H1 (cell line): ENCODE data around the gene CCL25. TPM values are rescaled to one million over a fixed set of nuclear protein-coding genes. Genes with fewer than 3 reads are reported as not detected.

Source experiments
- CTCF ChIA-PET: fragments of 300-600 bp; sonication (Branson Sonifier 250); formaldehyde crosslinking; loops from one replicate; lab custom pipeline; 2021; ENCODE audit not compliant: partially characterized antibody; lab: Charles Lee
- POLR2A ChIA-PET: fragments of 300-600 bp; sonication (Branson Sonifier 250); formaldehyde crosslinking; loops from one replicate; lab custom pipeline; 2021; ENCODE audit warnings: inconsistent platforms; ENCODE audit not compliant: partially characterized antibody; lab: Charles Lee
- DNase-seq, 2 experiments: peaks; one replicate each; pipeline versions ENCODE4 v3.0.0 to v3.0.0-alpha.2; 2010 to 2022; ENCODE audit warnings: low spot score in 2 of 2, low read depth in 1 of 2, mixed read lengths in 1 of 2
- FAIRE-seq: peaks from 2 replicates; lab custom pipeline; 2011; peaks lifted over from hg19 to GRCh38; lab: Jason Lieb, UNC
- H2AFZ ChIP-seq: 2 replicates; pipeline ENCODE4 v1.8.1; 2012; ENCODE audit warnings: low read length, inconsistent platforms
- H2AK5ac ChIP-seq: 2 replicates; pipeline ENCODE4 v1.6.1; 2013; ENCODE audit warnings: low read depth, low read length
- H2BK120ac ChIP-seq: replicated peaks from 2 replicates; pipeline ENCODE3; 2013; ENCODE audit warnings: low read depth, low read length, inconsistent platforms
- H2BK12ac ChIP-seq: 2 replicates; pipeline ENCODE4 v1.6.1; 2013; ENCODE audit warnings: low read depth, low read length
- H2BK15ac ChIP-seq: 2 replicates; pipeline ENCODE4 v1.6.1; 2013; ENCODE audit warnings: low read length
- H2BK20ac ChIP-seq: 2 replicates; pipeline ENCODE4 v1.6.1; 2013; ENCODE audit warnings: low read length
- H2BK5ac ChIP-seq: 2 replicates; pipeline ENCODE4 v1.6.1; 2013; ENCODE audit warnings: low read depth, low read length
- H3K14ac ChIP-seq: 2 replicates; pipeline ENCODE4 v1.6.1; 2013; ENCODE audit warnings: inconsistent platforms; ENCODE audit not compliant: insufficient read length
- H3K18ac ChIP-seq: 2 replicates; pipeline ENCODE4 v1.6.1; 2013; ENCODE audit warnings: low read length; ENCODE audit errors: extremely low read depth
- H3K23ac ChIP-seq: 2 replicates; pipeline ENCODE4 v1.6.1; 2013; ENCODE audit warnings: inconsistent platforms; ENCODE audit not compliant: insufficient read length
- H3K23me2 ChIP-seq: 2 replicates; pipeline ENCODE4 v1.6.1; 2013; ENCODE audit warnings: low read depth, low read length
- H3K27ac ChIP-seq: 2 replicates; pipeline ENCODE4 v1.6.1; 2011; ENCODE audit warnings: low read depth, low read length, inconsistent platforms
- H3K27me3 ChIP-seq, 4 experiments: replicated peaks in 1 of 4; 1 replicate in 1 of 4; 2 replicates in 3 of 4; pipeline versions ENCODE4 v1.6.1 to v1.8.1; 2011 to 2013; ENCODE audit warnings: low read length in 3 of 4, mild to moderate bottlenecking in 3 of 4, inconsistent platforms in 2 of 4, mixed read lengths in 2 of 4, moderate library complexity in 1 of 4; ENCODE audit not compliant: control insufficient read depth in 3 of 4, insufficient read depth in 3 of 4; ENCODE audit errors: extremely low read depth in 1 of 4
- H3K36me3 ChIP-seq, 4 experiments: 2 replicates each; pipeline versions ENCODE4 v1.6.1 to v1.8.1; 2011 to 2013; ENCODE audit warnings: mild to moderate bottlenecking in 4 of 4, low read length in 3 of 4, moderate library complexity in 2 of 4, control low read depth in 1 of 4, inconsistent platforms in 1 of 4; ENCODE audit not compliant: insufficient read depth in 4 of 4, control insufficient read depth in 2 of 4
- H3K4ac ChIP-seq: replicated peaks from 2 replicates; pipeline ENCODE3; 2013; ENCODE audit warnings: low read length, low read depth, mixed read lengths, inconsistent platforms; ENCODE audit not compliant: insufficient read length
- H3K4me1 ChIP-seq, 4 experiments: replicated peaks in 1 of 4; 1 replicate in 1 of 4; 2 replicates in 3 of 4; pipeline versions ENCODE4 v1.6.1 to v1.8.1; 2011 to 2013; ENCODE audit warnings: low read length in 3 of 4, inconsistent platforms in 2 of 4, mixed read lengths in 1 of 4; ENCODE audit not compliant: insufficient read depth in 4 of 4, control insufficient read depth in 3 of 4
- H3K4me2 ChIP-seq, 2 experiments: 2 replicates each; pipeline versions ENCODE4 v1.6.1 to v1.8.1; 2011 to 2013; ENCODE audit warnings: low read depth in 2 of 2, low read length in 2 of 2, control low read depth in 1 of 2, inconsistent platforms in 1 of 2, mild to moderate bottlenecking in 1 of 2; ENCODE audit not compliant: insufficient read depth in 1 of 2
- H3K4me3 ChIP-seq, 4 experiments: fragments of 200-600, 300-600 bp in 1 of 4; sonication (generic), shearing (Covaris generic), sonication (Bioruptor Twin) in 1 of 4; 2 replicates each; pipeline versions ENCODE4 v1.5.1 to v1.8.1; 2011 to 2016; ENCODE audit warnings: low read length in 4 of 4, low read depth in 3 of 4, control low read depth in 2 of 4, inconsistent platforms in 2 of 4, mild to moderate bottlenecking in 2 of 4, mixed read lengths in 1 of 4, moderate library complexity in 1 of 4; ENCODE audit not compliant: insufficient read depth in 2 of 4; ENCODE audit errors: extremely low read depth in 1 of 4
- H3K56ac ChIP-seq: replicated peaks from 2 replicates; pipeline ENCODE3; 2013; ENCODE audit warnings: low read depth, mild to moderate bottlenecking, mixed read lengths, low read length, inconsistent platforms; ENCODE audit not compliant: insufficient read length
- H3K79me1 ChIP-seq: 2 replicates; pipeline ENCODE4 v1.6.1; 2013; ENCODE audit warnings: low read depth, low read length, control low read depth
- H3K79me2 ChIP-seq, 2 experiments: 2 replicates each; pipeline versions ENCODE4 v1.6.1 to v1.8.1; 2012 to 2013; ENCODE audit warnings: low read length in 2 of 2, mild to moderate bottlenecking in 2 of 2, inconsistent platforms in 1 of 2; ENCODE audit not compliant: insufficient read depth in 2 of 2, control insufficient read depth in 1 of 2
- H3K9ac ChIP-seq, 4 experiments: replicated peaks in 1 of 4; 1 replicate in 1 of 4; 2 replicates in 3 of 4; pipeline versions ENCODE4 v1.6.1 to v1.8.1; 2011 to 2013; ENCODE audit warnings: low read depth in 3 of 4, low read length in 3 of 4, control low read depth in 2 of 4, mild to moderate bottlenecking in 2 of 4, moderate library complexity in 2 of 4, inconsistent platforms in 1 of 4; ENCODE audit errors: extremely low read depth in 1 of 4
- H3K9me3 ChIP-seq, 2 experiments: 2 replicates each; pipeline versions ENCODE4 v1.6.1 to v1.8.1; 2012 to 2013; ENCODE audit warnings: mild to moderate bottlenecking in 2 of 2, moderate library complexity in 2 of 2, control low read depth in 1 of 2, inconsistent platforms in 1 of 2, low read depth in 1 of 2, low read length in 1 of 2, mixed read lengths in 1 of 2; ENCODE audit not compliant: insufficient read depth in 2 of 2
- H4K20me1 ChIP-seq, 2 experiments: replicated peaks in 1 of 2; 2 replicates each; pipeline versions ENCODE3 to v1.8.1; 2011 to 2013; ENCODE audit warnings: inconsistent platforms in 2 of 2, low read length in 2 of 2, mild to moderate bottlenecking in 1 of 2; ENCODE audit not compliant: insufficient read depth in 2 of 2, control insufficient read depth in 1 of 2
- H4K5ac ChIP-seq: 2 replicates; pipeline ENCODE4 v1.6.1; 2013; ENCODE audit warnings: low read length, low read depth, mixed read lengths, inconsistent platforms; ENCODE audit not compliant: insufficient read length
- H4K8ac ChIP-seq: 2 replicates; pipeline ENCODE4 v1.8.0; 2013; ENCODE audit warnings: mild to moderate bottlenecking, moderate library complexity, low read length, inconsistent platforms; ENCODE audit not compliant: insufficient read depth; ENCODE audit errors: extremely low read depth
- H4K91ac ChIP-seq: replicated peaks from 2 replicates; pipeline ENCODE3; 2013; ENCODE audit warnings: low read length, mixed read lengths, inconsistent platforms; ENCODE audit not compliant: insufficient read length
- ATF3 ChIP-seq: IDR thresholded peaks from 2 replicates; pipeline ENCODE4 v1.6.1; 2011; ENCODE audit warnings: low read depth, mild to moderate bottlenecking, low read length; ENCODE audit not compliant: insufficient read depth
- E2F6 ChIP-seq: IDR thresholded peaks from 2 replicates; pipeline ENCODE4 v1.6.1; 2012; ENCODE audit warnings: inconsistent platforms
- RNF2 ChIP-seq: fragments of 200-900, 300-1000 bp; sonication (generic); IDR thresholded peaks from 2 replicates; pipeline ENCODE4 v1.7.1; 2016; ENCODE audit warnings: borderline replicate concordance, low read depth, mild to moderate bottlenecking, antibody characterized with exemption, low read length; ENCODE audit not compliant: poor library complexity, severe bottlenecking; ENCODE audit errors: missing control alignments
- SP2 ChIP-seq: IDR thresholded peaks from 2 replicates; pipeline ENCODE4 v1.6.1; 2012; ENCODE audit warnings: mild to moderate bottlenecking, low read length, inconsistent platforms
- SP4 ChIP-seq: IDR thresholded peaks from 2 replicates; pipeline ENCODE4 v1.6.1; 2012; ENCODE audit warnings: low read length, inconsistent platforms
- TBP ChIP-seq: IDR thresholded peaks from 2 replicates; pipeline ENCODE4 v1.6.1; 2011; ENCODE audit warnings: low read depth, low read length, improper control_type of control experiment
- TCF12 ChIP-seq: IDR thresholded peaks from 2 replicates; pipeline ENCODE4 v1.6.1; 2011; ENCODE audit warnings: low read depth, mild to moderate bottlenecking, low read length
- WGBS, 2 experiments: shearing (Covaris generic) in 1 of 2; methylation state at CpG; one replicate each; pipeline versions ENCODE4 v1.1.6 to v1.1.7; 2013 to 2015; ENCODE audit warnings: low lambda C conversion rate in 2 of 2, mixed read lengths in 2 of 2, inconsistent platforms in 1 of 2, low coverage in 1 of 2, missing lambda C conversion rate in 1 of 2; ENCODE audit not compliant: insufficient replicate concordance in 2 of 2, insufficient coverage in 1 of 2, insufficient read length in 1 of 2; ENCODE audit errors: extremely low coverage in 1 of 2, missing lambda C conversion rate in 1 of 2; 5-methylcytosine and 5-hydroxymethylcytosine counted together
- polyA plus RNA-seq, 7 experiments: library from polyadenylated mRNA; depleted of rRNA in 3 of 7; stranded (reverse) in 5 of 7; unstranded in 2 of 7; fragments of >200 nt in 5 of 7; fragments of 200-250 nt in 2 of 7; gene quantifications; 1 replicate in 5 of 7; 2 replicates in 1 of 7; 4 replicates in 1 of 7; pipeline versions ENCODE4 v1.2.1 to v1.2.3, GENCODE V29; 2011 to 2013; ENCODE audit warnings: missing spikeins in 2 of 7, mixed read lengths in 2 of 7
- total RNA-seq: library from RNA; stranded (reverse); fragmentation: NEBNext Ultra II Directional; extraction: Animal tissue kit (Norgen Biotek cat#: 25700); gene quantifications from 2 replicates; pipeline ENCODE4 v1.2.1, GENCODE V29; 2021

The CCL25 gene
- total and polyA plus RNA-seq, 2 of the 8 experiments (the other 6 are each of a cell fraction or from before 2014, with no cell fraction given): 0.59 TPM; not detected in 1

GRCh38 chr19:8036434-8037099 lies 16.0 kb upstream of the CCL25 start:
- Histone ChIP-seq H3K27ac (no peak overlapping the region; the same call in 1 of the 2 replicates), H4K5ac (no peak overlapping the region), H3K56ac (no peak overlapping the region), H3K23me2 (no peaks in the 10 kb centered on the region), H3K23ac (no peak overlapping the region), H2BK20ac (0 out of 2 replicates have a peak overlapping the region, but pooled peaks have one; percentile 48), H3K4me3 (no peak overlapping the region), H3K9me3 (no peaks in the 10 kb centered on the region), H3K79me2 (no peaks in the 10 kb centered on the region), H2AK5ac (no peak overlapping the region), H3K4ac (no peak overlapping the region), H2BK15ac (no peak overlapping the region), H4K20me1 (no peaks in the 10 kb centered on the region), H2BK5ac (no peak overlapping the region), H3K4me2 (no peak overlapping the region), H3K79me1 (no peaks in the 10 kb centered on the region), H3K27me3 (no peaks in the 10 kb centered on the region; a peak in 1 of 7 replicates), H3K4me1 (peaks cover 0 to 11% (median 6%) of the 10 kb centered on the region in 4 experiments; a peak in 3 of 7 replicates), H4K8ac (no peak overlapping the region), H3K9ac (no peak overlapping the region), H2AFZ (peak overlapping the region; percentile 63), H3K36me3 (no peaks in the 10 kb centered on the region), H4K91ac (no peak overlapping the region), H2BK12ac (no peak overlapping the region), H2BK120ac (no peak overlapping the region), H3K14ac (no peak overlapping the region), H3K18ac (no peak overlapping the region)
- WGBS, 2 experiments: 92% methylated on average over 7 of the region's 7 CpGs; no CpG with 5 or more reads in 1 of the 2 experiments
- ChIA-PET CTCF (interaction anchor here (1.0 to 3.1 kb wide), 9 partner anchors 8 to 66 kb away, joined by 3 to 10 read pairs (median 4); no protein-coding TSS in a partner anchor), POLR2A (interaction anchor here (0.7 to 1.6 kb wide), 5 partner anchors 8 to 38 kb away, joined by 3 to 5 read pairs (median 4); no protein-coding TSS in a partner anchor)
- DNase-seq (no peak), FAIRE-seq (no peak)
- TF ChIP-seq SP4: no peak
- TF ChIP-seq RNF2: no peak
- no peak for TF ChIP-seq ATF3
- TF ChIP-seq E2F6: no peak
- TF ChIP-seq TBP: no peak
- TF ChIP-seq TCF12: no peak
- TF ChIP-seq SP2: no peak
